Measurements from ENCODE around the gene ZFAND5.

ZFAND5 gene

GRCh38 chr9:72322259-72322658 lies 42.7 kb downstream of the ZFAND5 start:
- peak; percentile 8 for DNase-seq

- DNase-seq, result peak; percentile 52
These were observed 49.3 kb downstream of the ZFAND5 start for GRCh38 chr9:72315510-72316311.

GRCh38 chr9:72315089-72315509 lies 49.9 kb downstream of the ZFAND5 start:
- DNase-seq, result peak; percentile 54

- DNase-seq, result no peak
These were observed 51.5 kb downstream of the ZFAND5 start for GRCh38 chr9:72313507-72313906.

GRCh38 chr9:72312386-72312987 lies 52.5 kb downstream of the ZFAND5 start:
- DNase-seq, result no peak

- no peak for DNase-seq
These were observed 55.5 kb downstream of the ZFAND5 start for GRCh38 chr9:72309364-72310133.

GRCh38 chr9:72306761-72307160 lies 58.2 kb downstream of the ZFAND5 start:
- no peak for DNase-seq

- DNase-seq, result no peak
These were observed 59.3 kb downstream of the ZFAND5 start for GRCh38 chr9:72305707-72306106.

GRCh38 chr9:72305102-72305546 lies 59.9 kb downstream of the ZFAND5 start:
- DNase-seq, result peak; percentile 67

GRCh38 chr9:72304538-72304937 lies 60.5 kb downstream of the ZFAND5 start:
- no peak for DNase-seq

Data from fibroblast of skin of right quadriceps (primary cell).